ENCODE results near the gene SLC35E3.
"Not testable (repeated sequence)": the region's sequence is repeated elsewhere in the genome, so short reads cannot be mapped to it uniquely, and the experiment has no call there.

The SLC35E3 gene

GRCh38 chr12:68803948-68804656 is 58.1 kb downstream of the SLC35E3 start:
- no peak for FAIRE-seq

DNA sequence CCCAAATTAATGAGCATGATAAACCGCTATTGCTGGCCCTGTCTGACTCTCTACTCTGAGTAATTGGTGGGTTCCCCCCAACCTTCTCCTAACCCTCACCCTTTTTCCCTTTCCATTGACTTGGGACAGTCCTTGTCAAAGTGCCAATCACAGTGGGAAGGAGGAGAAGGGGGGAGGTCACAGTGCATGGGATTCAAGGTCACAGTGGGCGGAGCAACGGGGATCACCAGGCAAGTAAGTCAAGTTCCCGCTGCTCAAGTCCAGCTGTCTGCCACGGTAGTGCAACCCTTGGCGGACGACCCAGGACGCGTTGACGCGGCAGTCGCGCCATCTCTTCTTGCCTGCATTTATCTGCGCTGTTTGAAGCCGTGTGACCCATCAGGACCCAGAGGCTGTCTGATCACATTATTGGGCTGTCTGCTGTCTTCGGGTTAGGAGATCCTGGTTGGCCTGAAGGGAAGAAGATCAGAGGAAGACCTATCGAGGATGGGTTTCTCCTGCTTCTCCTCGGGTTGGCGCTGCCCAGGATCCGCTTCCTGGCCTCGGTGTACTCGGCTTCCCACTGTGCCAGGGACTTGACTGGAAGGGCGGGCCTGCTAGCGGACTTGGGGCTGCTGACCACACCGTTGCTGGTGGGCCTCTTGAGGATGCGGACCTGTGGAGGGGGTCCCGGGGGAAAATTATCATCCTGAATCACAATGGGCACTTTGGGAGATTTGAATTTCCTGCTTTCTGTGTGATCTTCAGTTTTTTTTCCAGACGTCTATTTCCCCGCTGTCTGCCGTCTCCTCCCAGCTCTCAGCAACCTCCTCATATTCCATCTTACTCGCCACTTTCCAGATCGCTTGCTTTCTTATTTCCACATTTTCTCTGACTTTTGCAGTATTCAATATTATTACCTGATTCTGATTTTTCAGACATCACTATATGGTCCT is 58.9 kb downstream of the SLC35E3 start:
- FAIRE-seq (no peak), DNase-seq (ENCODE audit: insufficient read length, low spot score) (no peak)
- TF ChIP-seq, protein P1, sequence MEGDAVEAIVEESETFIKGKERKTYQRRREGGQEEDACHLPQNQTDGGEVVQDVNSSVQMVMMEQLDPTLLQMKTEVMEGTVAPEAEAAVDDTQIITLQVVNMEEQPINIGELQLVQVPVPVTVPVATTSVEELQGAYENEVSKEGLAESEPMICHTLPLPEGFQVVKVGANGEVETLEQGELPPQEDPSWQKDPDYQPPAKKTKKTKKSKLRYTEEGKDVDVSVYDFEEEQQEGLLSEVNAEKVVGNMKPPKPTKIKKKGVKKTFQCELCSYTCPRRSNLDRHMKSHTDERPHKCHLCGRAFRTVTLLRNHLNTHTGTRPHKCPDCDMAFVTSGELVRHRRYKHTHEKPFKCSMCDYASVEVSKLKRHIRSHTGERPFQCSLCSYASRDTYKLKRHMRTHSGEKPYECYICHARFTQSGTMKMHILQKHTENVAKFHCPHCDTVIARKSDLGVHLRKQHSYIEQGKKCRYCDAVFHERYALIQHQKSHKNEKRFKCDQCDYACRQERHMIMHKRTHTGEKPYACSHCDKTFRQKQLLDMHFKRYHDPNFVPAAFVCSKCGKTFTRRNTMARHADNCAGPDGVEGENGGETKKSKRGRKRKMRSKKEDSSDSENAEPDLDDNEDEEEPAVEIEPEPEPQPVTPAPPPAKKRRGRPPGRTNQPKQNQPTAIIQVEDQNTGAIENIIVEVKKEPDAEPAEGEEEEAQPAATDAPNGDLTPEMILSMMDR (IDR thresholded peaks at IDR 0.05; ENCODE audit: insufficient read depth, missing control alignments) = no peak

More at GRCh38 chr12:68803948-68804656, 58.1 kb downstream of the SLC35E3 start:
- TF ChIP-seq, protein P1 (IDR thresholded peaks at IDR 0.05; ENCODE audit: insufficient read depth, missing control alignments) = no peak
- no peak for DNase-seq (ENCODE audit: insufficient read length, low spot score)

GRCh38 chr12:68805592-68806120 is 59.7 kb downstream of the SLC35E3 start:
- TF ChIP-seq, protein P1 (IDR thresholded peaks at IDR 0.05; ENCODE audit: insufficient read depth, missing control alignments) = no peak
- no peak for FAIRE-seq
- DNase-seq (ENCODE audit: insufficient read length, low spot score) = no peak

DNA sequence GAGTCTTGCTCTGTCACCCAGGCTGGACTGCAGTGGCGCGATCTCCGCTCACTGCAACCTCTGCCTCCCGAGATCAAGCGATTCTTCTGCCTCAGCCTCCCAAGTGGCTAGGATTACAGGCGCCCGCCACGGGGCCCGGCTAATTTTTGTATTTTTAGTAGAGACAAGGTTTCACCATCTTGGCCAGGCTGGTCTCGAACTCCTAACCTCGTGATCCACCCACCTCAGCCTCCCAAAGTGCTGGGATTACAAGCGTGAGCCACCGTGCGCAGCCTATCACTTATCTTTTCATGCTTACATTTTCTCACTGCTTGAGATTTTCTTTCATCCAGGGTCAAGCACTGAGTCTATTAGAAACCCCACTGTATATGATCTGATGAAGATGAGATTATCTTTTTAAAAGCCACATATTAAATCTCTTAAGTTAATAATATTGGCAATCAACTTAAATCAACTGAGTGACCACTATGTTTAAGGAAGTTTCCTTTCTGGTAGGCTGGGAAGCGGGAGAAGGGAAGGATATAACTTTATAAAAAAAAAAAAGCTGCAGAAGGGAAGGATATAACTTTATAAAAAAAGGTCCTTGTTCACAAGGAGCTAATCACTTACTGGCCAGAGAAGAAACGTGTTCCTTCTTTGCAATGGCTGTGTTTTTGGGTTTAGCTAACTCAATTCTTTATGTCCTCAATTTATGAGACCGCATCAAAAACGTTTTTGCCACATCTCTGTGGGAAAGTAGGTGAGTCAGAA is 60.7 kb downstream of the SLC35E3 start:
- FAIRE-seq (no peak), DNase-seq (ENCODE audit: insufficient read length, low spot score) (no peak)
- TF ChIP-seq, protein P1 (IDR thresholded peaks at IDR 0.05; ENCODE audit: insufficient read depth, missing control alignments) = no peak

GRCh38 chr12:68807274-68807575 is 61.2 kb downstream of the SLC35E3 start:
- not testable (repeated sequence) for DNase-seq (ENCODE audit: insufficient read length, low spot score); FAIRE-seq

DNA sequence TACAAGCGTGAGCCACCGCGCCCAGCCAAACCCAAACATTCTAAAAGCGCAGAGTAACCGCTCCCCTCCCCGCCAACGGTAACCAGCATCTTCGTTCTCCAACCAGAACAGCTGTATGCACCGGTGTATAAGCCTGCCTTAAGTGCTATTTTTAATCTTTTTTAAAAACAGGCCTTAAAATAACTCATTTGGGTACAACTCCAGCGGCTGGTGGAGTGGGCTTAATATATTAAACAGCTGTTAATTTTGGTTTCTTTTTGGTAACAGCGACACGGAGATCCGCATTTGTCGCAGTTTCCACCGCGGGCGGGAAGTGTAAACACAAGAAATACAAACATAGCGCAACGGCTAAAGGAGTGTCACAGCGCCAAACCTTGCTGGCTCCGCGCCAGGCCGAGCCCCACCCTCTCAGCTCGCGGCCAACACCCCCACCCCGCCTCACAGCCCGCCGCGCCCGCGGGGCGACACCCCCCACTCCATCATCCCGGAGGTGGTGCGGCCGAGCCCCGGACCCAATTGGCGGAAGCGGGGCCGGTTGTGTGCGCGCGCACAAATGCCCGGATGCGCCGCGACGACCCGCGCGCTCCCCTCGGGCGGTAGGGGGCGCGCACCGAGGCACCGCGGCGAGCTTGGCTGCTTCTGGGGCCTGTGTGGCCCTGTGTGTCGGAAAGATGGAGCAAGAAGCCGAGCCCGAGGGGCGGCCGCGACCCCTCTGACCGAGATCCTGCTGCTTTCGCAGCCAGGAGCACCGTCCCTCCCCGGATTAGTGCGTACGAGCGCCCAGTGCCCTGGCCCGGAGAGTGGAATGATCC is 61.8 kb downstream of the SLC35E3 start, which contains the start of gene MDM2:
MDM2 (plus strand) TSS at position 602 of the 812 bp plus-strand sequence. CDS start 301 bp downstream, outside the sequence.
- DNase-seq (ENCODE audit: insufficient read length, low spot score) (peak; percentile 89), FAIRE-seq (no peak)
- TF ChIP-seq, protein P1 (IDR thresholded peaks at IDR 0.05; ENCODE audit: insufficient read depth, missing control alignments) = peak; percentile 59
